Nephron progenitor cell (in vitro differentiated cells): ENCODE measurements around the gene IBA57.
A peak's percentile ranks its signal among the peaks of the same experiment; 100 is the strongest.

Experiments used
- DNase-seq: peaks from one replicate; pipeline ENCODE4 v3.0.0; 2021
- H3K27ac Mint-ChIP-seq: 2 replicates; pipeline ENCODE4 v1.8.0; 2021; ENCODE audit warnings: mild to moderate bottlenecking, moderate library complexity, mixed read lengths
- H3K27me3 Mint-ChIP-seq: 2 replicates; pipeline ENCODE4 v1.8.0; 2021; ENCODE audit warnings: mild to moderate bottlenecking, low read depth, mixed read lengths; ENCODE audit not compliant: poor library complexity
- H3K36me3 Mint-ChIP-seq: 2 replicates; pipeline ENCODE4 v1.8.0; 2021; ENCODE audit warnings: low read depth, mixed read lengths
- H3K4me1 Mint-ChIP-seq: 2 replicates; pipeline ENCODE4 v1.8.0; 2021; ENCODE audit warnings: mixed read lengths
- H3K4me3 Mint-ChIP-seq: 2 replicates; pipeline ENCODE4 v1.8.0; 2021; ENCODE audit warnings: mild to moderate bottlenecking, moderate library complexity, mixed read lengths
- H3K9me3 Mint-ChIP-seq: 2 replicates; pipeline ENCODE4 v1.8.0; 2021; ENCODE audit warnings: mild to moderate bottlenecking, moderate library complexity, mixed read lengths
- TF ChIP-seq, protein P1 (sequence below): fragments of 200-600 bp; sonication (generic); IDR thresholded peaks from 2 replicates; pipeline ENCODE4 v1.5.0; 2021; ENCODE audit warnings: antibody characterized with exemption

Gene IBA57

DNA sequence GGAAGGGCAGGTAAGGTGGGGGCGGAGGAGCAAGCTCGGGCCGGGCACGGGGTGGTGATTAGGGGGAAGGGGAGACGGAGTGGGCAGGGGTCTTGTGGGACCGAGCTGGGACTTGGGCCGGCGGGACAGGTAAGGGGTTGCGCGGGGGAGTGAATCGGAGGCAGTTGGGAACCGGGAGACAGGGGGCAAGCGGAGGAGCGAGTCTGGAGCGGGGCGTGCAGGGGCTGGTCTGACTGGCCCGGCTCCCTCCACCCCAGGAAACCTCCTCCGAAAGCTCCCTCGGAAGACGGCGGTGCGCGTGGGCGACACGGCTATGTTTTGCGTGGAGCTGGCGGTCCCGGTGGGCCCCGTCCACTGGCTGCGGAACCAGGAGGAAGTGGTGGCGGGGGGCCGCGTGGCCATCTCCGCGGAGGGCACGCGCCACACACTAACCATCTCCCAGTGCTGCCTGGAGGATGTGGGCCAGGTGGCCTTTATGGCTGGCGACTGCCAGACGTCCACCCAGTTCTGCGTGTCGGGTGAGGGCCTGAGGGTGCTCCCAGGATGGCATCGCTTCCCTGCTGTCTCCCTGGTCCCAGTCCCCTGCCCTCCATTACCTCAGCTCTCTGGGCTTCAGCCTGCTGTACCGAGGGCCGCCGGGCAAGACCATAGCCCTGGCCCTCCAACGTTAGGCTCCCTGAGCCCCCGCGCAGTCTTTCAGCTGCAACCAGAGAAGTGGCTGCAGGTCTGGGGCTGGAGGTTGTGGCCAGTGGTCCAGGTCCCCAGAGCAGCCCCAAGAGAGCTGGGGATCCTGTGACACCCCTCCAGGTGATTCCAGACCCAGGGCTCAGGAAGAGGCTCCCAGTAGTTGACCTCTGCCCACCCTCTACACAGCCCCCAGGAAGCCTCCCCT is 48.6 kb downstream of the IBA57 start:
- no peaks in the 10 kb centered on the region for H3K4me1 Mint-ChIP-seq
- H3K27ac Mint-ChIP-seq = no peak overlapping the region
- TF ChIP-seq, protein P1, sequence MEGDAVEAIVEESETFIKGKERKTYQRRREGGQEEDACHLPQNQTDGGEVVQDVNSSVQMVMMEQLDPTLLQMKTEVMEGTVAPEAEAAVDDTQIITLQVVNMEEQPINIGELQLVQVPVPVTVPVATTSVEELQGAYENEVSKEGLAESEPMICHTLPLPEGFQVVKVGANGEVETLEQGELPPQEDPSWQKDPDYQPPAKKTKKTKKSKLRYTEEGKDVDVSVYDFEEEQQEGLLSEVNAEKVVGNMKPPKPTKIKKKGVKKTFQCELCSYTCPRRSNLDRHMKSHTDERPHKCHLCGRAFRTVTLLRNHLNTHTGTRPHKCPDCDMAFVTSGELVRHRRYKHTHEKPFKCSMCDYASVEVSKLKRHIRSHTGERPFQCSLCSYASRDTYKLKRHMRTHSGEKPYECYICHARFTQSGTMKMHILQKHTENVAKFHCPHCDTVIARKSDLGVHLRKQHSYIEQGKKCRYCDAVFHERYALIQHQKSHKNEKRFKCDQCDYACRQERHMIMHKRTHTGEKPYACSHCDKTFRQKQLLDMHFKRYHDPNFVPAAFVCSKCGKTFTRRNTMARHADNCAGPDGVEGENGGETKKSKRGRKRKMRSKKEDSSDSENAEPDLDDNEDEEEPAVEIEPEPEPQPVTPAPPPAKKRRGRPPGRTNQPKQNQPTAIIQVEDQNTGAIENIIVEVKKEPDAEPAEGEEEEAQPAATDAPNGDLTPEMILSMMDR = no peak
- DNase-seq = no peak
- H3K36me3 Mint-ChIP-seq = peaks cover 17% of the 10 kb centered on the region
- no peaks in the 10 kb centered on the region for H3K9me3 Mint-ChIP-seq
- H3K27me3 Mint-ChIP-seq = no peaks in the 10 kb centered on the region
- peak overlapping the region; percentile 88 for H3K4me3 Mint-ChIP-seq

DNA sequence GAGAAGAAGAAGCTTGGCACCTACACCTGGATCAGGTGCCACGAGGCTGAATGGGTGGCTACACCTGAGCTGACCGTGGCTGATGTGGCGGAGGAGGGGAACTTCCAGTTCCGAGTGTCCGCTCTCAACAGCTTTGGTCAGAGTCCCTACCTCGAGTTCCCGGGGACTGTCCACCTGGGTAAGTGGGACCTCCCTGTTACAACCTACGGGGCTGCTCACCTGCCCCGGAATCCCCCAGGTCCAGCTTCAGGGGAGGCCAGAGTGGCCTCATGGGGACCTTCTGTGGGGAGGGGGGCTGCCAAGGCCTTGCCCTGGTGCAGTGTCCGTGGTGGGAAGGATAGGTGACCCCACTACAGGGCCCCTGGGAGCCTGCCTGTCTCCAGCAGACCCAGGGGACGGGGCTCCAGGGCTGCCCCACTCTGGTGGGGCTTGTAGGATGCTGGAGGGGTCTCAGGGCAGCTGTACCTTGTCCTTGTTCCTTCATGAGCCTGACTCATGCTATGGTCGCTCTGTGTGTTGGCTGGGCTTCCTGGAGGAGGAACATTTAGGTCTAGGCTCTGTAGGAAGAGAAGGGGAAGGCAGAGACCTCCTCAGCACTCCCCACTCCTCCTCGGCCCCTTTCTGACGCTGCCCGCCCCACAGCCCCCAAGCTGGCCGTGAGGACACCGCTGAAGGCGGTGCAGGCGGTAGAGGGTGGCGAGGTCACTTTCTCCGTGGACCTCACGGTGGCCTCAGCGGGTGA is 49.5 kb downstream of the IBA57 start:
- H3K4me1 Mint-ChIP-seq = no peaks in the 10 kb centered on the region

DNA sequence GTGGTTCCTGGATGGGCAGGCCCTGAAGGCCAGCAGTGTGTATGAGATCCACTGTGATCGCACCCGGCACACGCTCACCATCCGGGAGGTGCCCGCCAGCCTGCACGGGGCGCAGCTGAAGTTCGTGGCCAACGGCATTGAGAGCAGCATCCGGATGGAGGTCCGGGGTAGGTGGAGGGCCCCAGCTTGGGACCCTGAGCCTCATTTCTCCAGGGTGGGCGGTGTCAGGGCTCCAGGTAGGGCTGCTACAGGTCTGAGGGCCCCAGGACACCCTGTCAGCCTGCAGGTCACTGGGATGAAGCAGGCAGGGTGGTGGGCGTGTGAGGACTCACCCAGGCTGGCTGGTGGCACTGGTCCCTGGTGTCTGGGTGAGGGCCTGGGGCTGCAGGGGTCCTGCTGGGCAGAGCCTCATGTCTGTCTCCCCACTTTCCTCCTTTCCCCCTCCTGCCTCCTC is 50.1 kb downstream of the IBA57 start:
- H3K4me3 Mint-ChIP-seq = peak overlapping the region; percentile 60

More for the DNA sequence above, 49.5 kb downstream of the IBA57 start:
- no peaks in the 10 kb centered on the region for H3K27me3 Mint-ChIP-seq
- TF ChIP-seq, protein P1 = no peak
- no peak overlapping the region for H3K27ac Mint-ChIP-seq
- no peaks in the 10 kb centered on the region for H3K9me3 Mint-ChIP-seq
- peak overlapping the region; percentile 88 for H3K4me3 Mint-ChIP-seq
- H3K36me3 Mint-ChIP-seq = peaks cover 22% of the 10 kb centered on the region
- DNase-seq = no peak

DNA sequence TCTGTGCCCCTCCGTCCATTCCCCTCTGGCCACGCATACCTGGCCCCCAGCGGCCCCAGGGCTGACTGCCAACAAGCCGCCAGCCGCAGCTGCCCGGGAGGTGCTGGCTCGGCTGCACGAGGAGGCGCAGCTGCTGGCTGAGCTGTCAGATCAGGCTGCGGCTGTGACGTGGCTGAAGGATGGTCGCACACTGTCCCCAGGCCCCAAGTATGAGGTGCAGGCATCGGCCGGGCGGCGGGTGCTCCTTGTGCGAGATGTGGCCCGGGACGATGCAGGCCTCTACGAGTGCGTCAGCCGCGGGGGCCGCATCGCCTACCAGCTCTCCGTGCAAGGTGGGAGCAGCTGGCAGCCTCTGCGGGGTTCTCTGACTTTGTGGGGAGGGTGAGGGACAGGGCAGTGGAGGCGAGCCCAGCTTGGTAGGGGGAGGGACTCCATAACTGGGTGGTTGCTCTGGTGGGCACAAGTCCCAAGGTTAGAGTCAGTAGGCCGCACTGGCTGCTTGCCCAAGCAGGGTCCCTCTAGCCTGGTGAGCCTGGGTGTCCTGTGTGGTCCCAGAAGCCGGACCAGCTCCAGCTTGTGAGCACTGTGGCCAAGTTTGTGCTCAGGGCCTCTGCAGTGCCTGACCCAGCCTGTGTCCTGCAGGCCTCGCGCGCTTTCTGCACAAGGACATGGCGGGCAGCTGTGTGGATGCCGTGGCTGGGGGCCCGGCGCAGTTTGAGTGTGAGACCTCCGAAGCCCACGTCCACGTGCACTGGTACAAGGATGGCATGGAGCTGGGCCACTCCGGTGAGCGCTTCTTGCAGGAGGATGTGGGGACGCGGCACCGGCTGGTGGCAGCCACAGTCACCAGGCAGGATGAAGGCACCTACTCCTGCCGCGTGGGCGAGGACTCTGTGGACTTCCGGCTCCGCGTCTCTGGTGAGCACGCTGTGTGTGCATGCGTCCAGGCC is 51.0 kb downstream of the IBA57 start:
- TF ChIP-seq, protein P1 = no peak

More for the DNA sequence above, 50.1 kb downstream of the IBA57 start:
- Mint-ChIP-seq H3K9me3 (no peaks in the 10 kb centered on the region), H3K36me3 (peaks cover 28% of the 10 kb centered on the region), H3K27ac (no peak overlapping the region), H3K27me3 (no peaks in the 10 kb centered on the region), H3K4me1 (no peaks in the 10 kb centered on the region)
- TF ChIP-seq, protein P1 = no peak
- DNase-seq = no peak

DNA sequence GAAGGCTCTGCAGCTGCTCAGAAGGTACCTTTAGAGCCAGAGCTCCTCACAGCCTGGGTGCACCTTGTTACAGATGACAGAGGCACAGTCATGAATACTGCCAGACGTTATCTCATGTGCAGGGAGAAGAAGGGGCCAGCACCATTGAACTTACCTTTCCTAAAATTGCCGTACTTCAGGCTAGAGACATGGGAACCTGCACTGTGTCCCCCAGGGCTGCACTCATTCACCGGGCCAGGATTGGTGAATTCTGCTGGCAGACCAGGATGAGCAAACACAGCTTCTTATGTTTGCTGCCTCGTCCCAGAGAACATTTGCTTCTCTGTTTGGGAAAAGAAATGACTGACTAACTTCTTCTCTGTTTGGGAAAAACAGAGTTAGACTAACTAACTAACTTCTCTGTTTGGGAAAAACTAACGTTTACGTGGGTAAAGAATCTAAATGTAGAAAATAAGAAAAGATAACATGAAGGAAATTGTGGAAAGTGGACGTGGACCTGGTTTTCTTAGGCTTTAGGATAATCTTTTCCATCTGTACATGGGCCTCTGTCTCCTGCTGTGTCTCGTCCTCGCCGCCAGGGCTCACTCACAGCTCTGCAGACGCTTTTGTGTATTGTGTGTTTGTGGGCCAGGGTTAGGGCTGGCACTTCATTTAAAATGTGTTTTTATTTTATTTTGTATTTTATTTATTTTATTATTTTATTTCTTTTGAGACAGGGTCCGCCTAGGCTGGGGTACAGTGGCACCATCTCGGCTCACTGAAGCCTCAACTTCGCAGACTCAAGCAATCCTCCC is 52.1 kb downstream of the IBA57 start:
- peak overlapping the region; percentile 38 for H3K27ac Mint-ChIP-seq
- no peak for DNase-seq
- TF ChIP-seq, protein P1 = no peak
- H3K27me3 Mint-ChIP-seq = no peaks in the 10 kb centered on the region
- no peaks in the 10 kb centered on the region for H3K4me1 Mint-ChIP-seq
- no peaks in the 10 kb centered on the region for H3K9me3 Mint-ChIP-seq
- no peak overlapping the region for H3K4me3 Mint-ChIP-seq
- peaks cover 46% of the 10 kb centered on the region for H3K36me3 Mint-ChIP-seq

More for the DNA sequence above, 51.0 kb downstream of the IBA57 start:
- Mint-ChIP-seq H3K36me3 (peaks cover 35% of the 10 kb centered on the region), H3K4me1 (no peaks in the 10 kb centered on the region), H3K27me3 (no peaks in the 10 kb centered on the region), H3K4me3 (no peak overlapping the region), H3K9me3 (no peaks in the 10 kb centered on the region), H3K27ac (no peak overlapping the region)
- DNase-seq = no peak
